Astrocyte of the cerebellum (primary cell): ENCODE measurements around the gene SLAMF9.

Experiments
- DNase-seq: peaks from one replicate; pipeline ENCODE4 v3.0.0-alpha.2; 2011; ENCODE audit warnings: low read depth
- H3K4me3 ChIP-seq: 2 replicates; pipeline ENCODE4 v1.5.1; 2011; ENCODE audit warnings: mild to moderate bottlenecking, low read depth, low read length, moderate library complexity
- in situ Hi-C: cut with HindIII; loops from 2 replicates; pipeline ENCODE4 v1.10.0; 2017; ENCODE audit warnings: low sequenced_read_pairs
- TF ChIP-seq, protein P1 (sequence below): IDR thresholded peaks from 2 replicates; pipeline ENCODE4 v1.5.1; 2012; ENCODE audit warnings: low read length, low read depth, moderate library complexity, mild to moderate bottlenecking; ENCODE audit errors: missing control alignments

Gene SLAMF9

DNA sequence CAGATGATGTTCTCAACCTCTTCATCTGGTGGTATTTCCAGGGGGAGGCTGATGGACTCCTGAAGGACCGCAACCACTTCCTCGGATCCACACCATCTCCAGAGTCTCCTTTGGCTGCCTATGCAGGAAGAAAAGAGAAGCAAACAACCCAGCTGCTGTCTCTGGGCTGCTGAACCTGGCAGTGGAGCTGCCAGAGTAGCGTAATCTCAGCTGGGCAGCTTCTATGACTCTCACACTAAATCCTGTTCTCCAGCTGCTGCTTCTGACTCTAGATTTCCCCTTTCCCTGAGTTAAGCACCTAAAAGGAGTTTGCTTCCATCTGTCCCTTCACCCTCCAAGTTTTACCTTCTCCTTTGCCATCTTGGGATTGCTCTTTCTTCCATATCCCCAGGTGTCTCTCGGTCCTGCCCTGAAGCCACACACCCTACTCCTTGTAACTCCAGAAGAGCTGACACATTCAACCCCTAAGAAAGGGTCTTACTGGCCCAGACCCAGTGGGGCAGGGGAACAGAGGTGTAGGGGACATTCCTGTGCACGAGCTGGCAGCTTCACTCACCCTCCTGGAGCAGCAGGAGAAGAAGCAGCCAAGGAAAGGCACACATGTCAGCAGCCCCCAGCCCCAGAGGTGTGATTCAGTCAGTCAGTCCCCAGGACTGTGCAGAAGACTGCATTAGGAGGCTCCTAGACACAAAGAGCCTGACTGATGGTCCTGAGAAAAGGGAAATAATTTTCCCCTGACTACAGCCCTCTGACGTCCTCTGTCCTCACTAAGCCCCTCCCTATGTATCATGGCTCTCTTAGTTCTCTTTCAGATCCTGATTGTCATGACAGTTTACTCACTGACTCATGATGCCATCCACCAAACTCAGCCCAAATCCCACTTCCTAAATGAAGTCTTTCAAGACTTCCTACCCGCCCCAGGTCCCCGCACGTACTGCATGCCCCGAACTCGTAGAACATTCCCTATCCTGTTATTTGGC, at the start of gene SLAMF9:
TSS of gene SLAMF9 (minus strand) at position 702 of the 980 bp plus-strand sequence. CDS start at position 602, 100 bp downstream.
- in situ Hi-C loops: no loop called here
- TF ChIP-seq, protein P1, sequence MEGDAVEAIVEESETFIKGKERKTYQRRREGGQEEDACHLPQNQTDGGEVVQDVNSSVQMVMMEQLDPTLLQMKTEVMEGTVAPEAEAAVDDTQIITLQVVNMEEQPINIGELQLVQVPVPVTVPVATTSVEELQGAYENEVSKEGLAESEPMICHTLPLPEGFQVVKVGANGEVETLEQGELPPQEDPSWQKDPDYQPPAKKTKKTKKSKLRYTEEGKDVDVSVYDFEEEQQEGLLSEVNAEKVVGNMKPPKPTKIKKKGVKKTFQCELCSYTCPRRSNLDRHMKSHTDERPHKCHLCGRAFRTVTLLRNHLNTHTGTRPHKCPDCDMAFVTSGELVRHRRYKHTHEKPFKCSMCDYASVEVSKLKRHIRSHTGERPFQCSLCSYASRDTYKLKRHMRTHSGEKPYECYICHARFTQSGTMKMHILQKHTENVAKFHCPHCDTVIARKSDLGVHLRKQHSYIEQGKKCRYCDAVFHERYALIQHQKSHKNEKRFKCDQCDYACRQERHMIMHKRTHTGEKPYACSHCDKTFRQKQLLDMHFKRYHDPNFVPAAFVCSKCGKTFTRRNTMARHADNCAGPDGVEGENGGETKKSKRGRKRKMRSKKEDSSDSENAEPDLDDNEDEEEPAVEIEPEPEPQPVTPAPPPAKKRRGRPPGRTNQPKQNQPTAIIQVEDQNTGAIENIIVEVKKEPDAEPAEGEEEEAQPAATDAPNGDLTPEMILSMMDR: no peak
- no peak within 1 kb of the TSS for H3K4me3 ChIP-seq
- DNase-seq: no peak

DNA sequence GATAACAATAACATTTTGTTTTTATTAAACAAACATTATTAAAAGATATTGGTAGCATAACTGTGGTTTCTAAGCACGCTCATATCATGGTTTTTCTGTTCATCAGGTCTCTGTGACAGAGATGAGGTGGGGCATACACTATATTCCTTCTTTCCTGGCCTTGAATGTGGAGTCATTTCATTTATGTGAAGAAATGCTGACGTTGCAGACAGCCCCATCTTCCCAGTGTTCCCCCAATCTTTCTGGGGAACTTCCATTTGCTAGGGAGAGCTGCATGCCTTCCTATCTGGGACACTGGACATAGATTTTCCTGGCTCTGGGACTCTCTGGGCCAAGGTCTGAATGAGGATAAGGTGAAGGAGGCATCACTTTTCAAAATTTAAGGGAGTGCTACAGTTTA, 47.4 kb upstream of the SLAMF9 start:
- H3K4me3 ChIP-seq: no peak overlapping the region
- in situ Hi-C loops: loop anchor here (25.0 kb wide), 1 partner anchor 214 kb away; the partner anchor contains the start of gene DUSP23
- DNase-seq: no peak
- TF ChIP-seq, protein P1: no peak

DNA sequence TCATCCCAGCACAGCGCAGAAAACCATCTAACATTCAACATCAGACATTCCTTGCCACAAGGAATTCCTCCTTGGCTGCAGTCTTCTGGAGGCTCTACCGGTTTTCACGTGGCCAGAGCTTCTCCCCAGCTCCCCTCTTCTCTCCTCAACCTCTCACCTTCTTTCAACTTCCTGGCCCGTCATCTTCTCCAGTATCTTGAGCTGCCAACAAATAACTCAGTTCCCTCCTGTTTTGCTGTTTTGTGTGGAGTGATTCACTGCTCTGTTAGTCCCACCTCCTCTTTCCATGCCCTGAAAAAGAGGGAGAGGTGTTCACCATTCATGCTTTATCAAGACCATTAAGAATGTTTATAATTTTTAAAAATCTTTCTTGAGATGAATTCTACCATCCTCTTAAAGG, 45.2 kb upstream of the SLAMF9 start:
- DNase-seq: no peak
- TF ChIP-seq, protein P1: no peak
- in situ Hi-C loops: no loop called here
- H3K4me3 ChIP-seq: no peak overlapping the region

DNA sequence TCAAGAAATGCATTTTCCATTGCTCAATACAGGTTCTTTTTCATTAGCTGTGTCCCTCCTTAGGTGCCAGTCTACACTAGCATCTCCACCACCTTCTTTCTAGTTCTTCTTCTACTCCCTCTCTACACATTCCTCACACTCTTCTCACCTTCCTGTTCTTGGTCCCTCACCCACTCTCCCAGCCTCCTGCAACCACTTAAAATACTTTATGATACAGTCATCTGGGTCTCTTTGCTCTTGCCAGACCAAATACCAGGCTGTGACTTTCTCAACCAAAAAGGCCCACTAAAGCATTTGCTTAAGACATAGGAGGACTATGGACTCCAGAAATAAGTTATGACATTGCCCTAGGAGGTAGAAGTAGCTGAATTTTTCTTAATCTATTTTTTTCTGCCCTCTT, 42.6 kb upstream of the SLAMF9 start:
- no peak overlapping the region for H3K4me3 ChIP-seq
- in situ Hi-C loops: no loop called here
- peak; percentile 67 for DNase-seq
- TF ChIP-seq, protein P1: no peak

DNA sequence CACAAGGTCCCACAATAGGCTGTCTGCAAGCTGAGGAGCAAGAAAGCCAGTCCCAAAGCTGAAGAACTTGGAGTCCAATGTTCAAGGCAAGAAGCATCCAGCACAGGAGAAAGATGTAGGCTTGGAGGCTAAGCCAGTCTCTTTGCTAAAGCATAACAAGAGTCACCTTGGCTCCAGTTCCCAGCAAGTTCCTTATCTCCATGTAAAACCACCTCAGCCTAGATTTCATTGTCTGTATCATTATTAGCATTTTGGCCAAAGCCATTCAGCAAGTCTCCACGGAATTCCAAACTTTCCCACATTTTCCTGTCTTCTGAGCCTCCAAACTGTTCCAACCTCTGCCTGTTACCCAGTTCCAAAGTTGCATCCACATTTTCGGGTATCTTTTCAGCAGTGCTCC, 40.9 kb upstream of the SLAMF9 start:
- no peak for DNase-seq

DNA sequence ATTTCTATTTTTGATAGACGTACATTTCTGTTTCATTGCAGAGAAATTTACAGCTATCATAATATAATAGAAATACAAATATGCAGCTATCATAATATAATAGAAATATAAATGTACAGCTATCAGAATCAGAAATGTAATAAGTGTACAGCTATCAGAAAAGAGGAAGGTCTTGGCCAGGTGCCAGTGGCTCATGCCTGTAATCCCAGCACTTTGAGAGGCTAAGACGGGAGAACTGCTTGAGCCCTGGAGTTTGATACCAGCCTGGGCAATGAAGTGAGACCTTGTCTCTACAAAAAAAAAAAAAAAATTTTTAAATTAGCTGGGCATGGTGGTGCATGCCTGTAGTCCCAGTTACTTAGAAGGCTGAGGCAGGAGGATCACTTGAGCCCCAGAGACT, 39.9 kb upstream of the SLAMF9 start:
- H3K4me3 ChIP-seq: no peak overlapping the region
- DNase-seq: no peak
- TF ChIP-seq, protein P1: no peak
- in situ Hi-C loops: no loop called here

More for the DNA sequence above, 40.9 kb upstream of the SLAMF9 start:
- H3K4me3 ChIP-seq: no peak overlapping the region
- TF ChIP-seq, protein P1: no peak
- in situ Hi-C loops: no loop called here
